ENCODE data around the gene PEAK1. TPM values are rescaled to one million over a fixed set of nuclear protein-coding genes. Genes with fewer than 3 reads are reported as not detected.

The PEAK1 gene
- polyA plus RNA-seq, 4 donors = 26.6 to 30.6 (median 28.6) TPM

DNA sequence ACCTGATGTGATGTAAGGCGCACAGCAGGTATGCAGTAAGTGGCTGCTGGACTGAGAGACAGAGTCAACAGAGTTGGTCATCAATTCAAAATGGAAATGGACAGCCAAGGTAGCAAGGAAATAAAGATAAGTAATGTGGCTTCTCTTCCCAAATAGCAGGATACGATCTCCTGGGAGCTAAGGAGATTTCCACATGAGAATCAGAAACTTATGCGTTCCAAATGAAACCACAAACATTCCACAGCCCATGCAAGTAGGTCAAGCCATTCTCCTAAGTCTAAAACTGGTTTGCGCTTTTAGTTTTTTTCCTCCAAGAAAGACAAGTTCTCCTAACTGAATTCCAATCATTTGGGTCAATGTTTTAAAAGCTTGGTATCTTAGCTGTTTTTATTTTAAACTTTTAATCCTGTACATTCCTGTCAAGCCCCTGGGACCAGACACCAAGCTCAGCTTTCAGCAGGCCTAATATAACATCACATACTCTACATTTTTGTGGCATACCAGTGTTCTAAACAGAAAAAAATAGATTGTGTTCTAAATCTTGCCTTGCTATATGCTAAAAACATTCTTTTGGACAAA lies 275.3 kb downstream of the PEAK1 start:
- peak in 3 of 4 donors; percentile 13 to 20 (median 16) for DNase-seq (ENCODE audit: low read depth in 4 of 4, low spot score in 3 of 4)

DNA sequence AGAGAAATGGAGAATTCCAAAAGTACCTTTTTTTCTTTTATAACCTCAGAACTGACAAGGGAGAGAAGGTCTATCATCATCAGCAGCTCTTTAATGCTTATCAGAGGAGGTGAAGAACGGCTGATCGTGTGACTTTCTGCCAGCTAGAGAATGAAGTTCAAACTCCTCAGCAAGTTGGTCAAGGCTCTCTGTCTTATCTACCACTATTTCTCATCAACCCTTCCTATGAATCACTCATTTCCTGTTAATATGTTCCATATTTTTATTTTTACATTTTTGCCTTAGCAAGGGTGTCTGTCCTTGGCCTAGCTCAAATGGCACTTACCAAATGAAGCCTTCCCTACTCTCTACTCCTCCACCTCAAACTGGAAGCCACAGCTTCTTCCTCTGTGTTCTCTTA lies 275.9 kb downstream of the PEAK1 start:
- no peak for DNase-seq (ENCODE audit: low read depth in 4 of 4, low spot score in 3 of 4)

DNA sequence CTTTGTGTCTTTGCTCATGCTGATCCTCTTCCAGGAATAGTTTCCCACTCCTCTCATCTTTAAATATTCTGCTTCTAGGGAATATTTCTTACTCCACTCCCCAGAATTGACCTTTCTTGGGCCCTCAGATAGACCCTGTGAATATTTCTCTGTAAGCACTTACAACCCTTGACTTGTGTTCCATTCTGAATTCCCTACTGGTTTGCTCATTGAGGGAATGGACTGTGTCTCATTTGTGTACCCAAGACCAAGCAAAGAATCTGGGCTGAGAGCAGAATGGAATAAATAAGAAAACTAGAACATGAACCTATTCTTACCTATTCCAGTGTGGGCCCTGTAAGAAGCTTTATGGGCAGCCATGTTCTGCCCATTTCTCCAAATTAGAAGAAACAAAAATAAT lies 276.3 kb downstream of the PEAK1 start:
- no peak for DNase-seq (ENCODE audit: low read depth in 4 of 4, low spot score in 3 of 4)

DNA sequence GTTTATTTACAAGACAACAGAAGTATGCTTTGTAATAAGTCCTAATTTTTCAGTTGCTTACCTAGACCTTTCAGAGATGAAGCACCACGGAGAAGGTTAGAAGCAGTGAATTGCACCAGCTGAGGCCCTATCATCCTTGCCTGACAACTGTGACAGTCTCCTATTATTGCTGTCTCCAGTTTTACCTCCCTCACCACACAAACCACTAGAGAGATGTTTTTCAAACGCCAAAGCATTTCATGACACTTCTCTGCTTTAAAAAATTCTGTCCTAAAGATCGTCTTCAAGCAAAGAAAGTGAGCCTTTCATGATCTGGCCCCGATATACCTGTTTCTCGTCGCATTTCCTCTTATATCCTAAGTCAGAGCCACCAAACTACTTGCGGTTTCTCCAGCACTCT lies 276.7 kb downstream of the PEAK1 start:
- DNase-seq (ENCODE audit: low read depth in 4 of 4, low spot score in 3 of 4) = no peak

DNA sequence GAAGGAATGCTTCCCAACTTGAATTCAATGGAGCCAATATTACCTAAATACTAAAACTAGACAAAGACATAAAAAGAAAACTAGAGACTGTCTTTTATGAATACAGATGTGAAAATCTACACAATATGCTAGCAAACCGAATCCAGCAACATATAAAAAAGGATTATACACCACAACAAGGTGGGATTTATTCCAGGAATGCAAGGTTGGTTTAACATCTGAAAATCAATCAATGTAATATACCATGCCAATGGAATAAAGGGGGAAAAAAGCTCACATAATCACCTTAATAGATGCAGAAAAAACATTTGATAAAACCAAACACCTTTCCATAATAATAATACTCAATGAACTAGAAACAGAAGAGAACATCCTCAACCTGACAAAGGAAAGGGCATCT lies 279.7 kb downstream of the PEAK1 start:
- DNase-seq (ENCODE audit: low read depth in 4 of 4, low spot score in 3 of 4) = no peak

DNA sequence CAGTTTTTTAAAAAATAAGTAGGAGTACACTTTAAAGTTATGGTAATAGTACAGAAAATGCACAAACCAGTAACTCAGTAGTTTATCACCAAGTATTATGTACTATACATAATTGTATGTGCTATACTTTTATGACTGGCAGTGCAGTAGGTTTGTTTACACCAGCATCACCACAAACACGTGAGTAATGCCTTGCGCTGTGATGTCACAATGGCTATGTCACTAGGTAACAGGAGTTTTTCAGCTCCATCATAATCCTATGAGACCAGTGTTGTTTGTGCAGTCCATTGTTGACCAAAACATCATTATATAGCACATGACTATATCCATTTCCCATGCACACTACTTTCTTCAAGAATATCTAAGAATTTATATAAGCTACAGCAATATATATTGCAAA lies 280.6 kb downstream of the PEAK1 start:
- DNase-seq (ENCODE audit: low read depth in 4 of 4, low spot score in 3 of 4) = no peak

DNA sequence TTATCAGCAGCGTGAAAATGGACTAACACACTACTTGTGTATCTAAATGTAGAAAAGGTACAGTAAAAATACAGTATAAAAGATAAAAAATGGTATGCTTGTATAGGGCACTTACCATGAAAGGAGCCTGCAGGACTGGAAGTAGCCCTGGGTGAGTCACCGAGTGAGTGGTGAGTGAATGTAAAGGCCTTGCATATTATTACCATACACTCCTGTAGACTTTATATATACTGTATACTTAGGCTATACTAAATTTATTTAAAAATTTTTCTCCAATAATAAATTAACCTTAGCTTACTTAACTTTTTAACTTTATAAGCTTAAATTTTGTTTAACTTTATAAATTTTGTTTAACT lies 281.8 kb downstream of the PEAK1 start:
- no peak for DNase-seq (ENCODE audit: low read depth in 4 of 4, low spot score in 3 of 4)

DNA sequence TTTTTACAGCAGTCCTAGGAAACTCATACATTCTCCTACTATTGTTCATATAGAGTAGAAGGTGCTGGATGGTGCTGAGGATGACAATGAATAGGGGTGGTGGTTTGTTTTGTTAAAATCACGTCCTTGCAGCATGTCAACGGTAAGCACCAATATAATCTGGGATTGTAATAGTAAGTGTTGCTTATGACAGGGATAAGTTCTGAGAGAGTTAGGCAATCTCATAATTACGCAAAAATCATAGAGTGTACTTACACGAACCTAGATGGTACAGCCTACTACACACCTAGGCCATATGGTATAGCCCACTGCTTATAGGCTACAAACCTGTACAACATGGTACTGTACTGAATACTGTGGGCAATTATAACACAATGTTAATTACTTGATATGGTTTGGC lies 284.7 kb downstream of the PEAK1 start:
- no peak for DNase-seq (ENCODE audit: low read depth in 4 of 4, low spot score in 3 of 4)

DNA sequence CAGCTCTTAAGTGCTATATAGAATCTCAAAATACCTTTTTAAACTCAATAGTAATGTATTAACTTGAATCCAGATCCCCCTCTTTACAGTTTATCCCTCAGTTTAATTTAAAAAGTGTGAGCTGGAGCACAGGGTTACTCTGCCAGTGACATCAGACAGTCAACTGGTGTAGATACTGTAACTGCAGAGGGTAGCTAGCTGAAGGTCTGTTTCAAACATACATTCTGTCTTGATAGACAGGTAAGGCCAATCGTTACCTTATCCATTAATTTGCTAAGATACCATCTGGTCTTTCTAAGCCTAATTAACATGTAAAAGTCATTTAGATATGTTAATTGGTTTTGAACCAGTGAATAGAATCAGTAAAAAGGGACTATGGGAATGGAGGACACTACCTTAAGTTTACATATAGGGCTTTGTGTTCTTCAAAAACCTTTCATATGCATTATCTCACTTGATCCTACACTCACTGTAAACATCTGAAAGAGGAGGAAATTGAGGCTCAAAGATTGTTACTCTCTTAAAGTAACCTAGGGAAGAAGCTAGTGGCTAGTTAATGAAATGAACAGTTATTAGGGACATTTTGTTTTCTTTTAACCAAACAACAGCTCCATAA lies 289.5 kb downstream of the PEAK1 start:
- DNase-seq (ENCODE audit: low read depth in 4 of 4, low spot score in 3 of 4) = no peak

DNA sequence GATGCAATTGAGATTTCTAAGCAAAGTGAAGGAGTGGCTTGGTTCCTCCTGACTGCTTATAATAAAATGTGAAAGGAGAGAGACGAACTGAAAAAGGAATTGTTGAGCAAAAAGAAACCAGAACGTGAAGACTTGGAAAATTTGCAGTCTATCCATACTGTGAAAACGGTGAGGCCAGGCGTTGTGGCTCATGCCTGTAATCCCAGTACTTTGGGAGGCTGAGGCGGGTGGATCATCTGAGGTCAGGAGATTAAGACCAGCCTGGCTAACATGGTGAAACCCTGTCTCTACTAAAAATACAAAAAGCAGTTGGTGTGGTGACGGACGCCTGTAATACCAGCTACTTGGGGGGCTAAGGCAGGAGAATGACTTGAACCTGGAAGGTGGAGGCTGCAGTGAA lies 292.3 kb downstream of the PEAK1 start:
- no peak for DNase-seq (ENCODE audit: low read depth in 4 of 4, low spot score in 3 of 4)

DNA sequence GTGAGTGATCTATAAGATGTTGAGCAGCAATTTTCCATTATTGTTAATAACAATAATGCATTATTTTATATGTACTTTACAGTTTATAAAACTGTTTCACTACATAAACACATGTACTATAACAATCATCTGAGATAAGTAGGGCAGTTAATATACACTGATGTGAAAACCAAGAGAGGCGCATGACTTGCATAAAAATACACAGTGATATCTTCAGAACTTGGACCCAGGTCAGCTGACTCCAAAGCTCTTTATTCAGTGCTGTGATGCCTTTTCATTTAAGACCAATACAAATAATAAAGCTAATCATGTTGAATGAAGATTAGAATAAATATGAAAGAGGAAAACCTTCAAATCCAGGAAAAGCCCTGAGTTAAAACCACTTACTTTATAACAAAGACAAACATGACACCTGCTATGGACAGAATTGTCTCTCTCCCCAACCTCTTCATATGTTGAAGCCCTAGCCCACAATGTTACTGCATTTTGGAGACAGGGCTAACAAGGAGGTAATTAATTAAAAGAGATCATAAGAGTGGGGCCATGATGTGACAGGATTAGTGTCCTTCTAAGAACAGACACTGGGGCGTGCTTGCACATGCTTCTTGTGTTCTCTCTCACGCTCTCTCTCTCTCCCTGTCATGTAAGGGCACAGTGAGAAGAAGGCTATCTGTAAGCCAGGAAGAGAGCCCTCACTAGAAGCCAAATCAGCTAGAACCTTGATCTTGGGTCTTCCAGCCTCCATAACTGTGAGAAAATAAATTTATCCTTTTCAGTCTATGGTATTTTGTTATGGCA lies 293.2 kb downstream of the PEAK1 start:
- no peak for DNase-seq (ENCODE audit: low read depth in 4 of 4, low spot score in 3 of 4)

DNA sequence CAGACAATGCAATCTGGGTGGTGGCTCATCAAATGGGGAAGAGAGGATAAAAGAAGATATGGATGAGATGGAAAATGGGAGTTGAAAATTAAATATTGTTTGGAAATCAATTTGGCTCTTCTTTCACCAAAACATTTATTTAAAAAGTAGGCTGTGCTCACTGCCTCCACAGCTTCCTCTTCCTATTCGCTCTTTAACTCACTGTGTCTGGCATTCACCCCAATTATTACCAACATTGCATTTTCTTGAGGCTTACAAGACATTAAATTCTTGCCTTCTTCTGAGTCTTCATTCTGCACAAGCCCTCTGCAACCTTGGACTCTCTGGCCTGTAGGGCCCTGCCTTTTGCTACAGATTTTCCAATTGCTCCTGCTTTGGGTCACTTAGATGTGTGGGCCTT lies 296.1 kb downstream of the PEAK1 start:
- no peak for DNase-seq (ENCODE audit: low read depth in 4 of 4, low spot score in 3 of 4)

DNA sequence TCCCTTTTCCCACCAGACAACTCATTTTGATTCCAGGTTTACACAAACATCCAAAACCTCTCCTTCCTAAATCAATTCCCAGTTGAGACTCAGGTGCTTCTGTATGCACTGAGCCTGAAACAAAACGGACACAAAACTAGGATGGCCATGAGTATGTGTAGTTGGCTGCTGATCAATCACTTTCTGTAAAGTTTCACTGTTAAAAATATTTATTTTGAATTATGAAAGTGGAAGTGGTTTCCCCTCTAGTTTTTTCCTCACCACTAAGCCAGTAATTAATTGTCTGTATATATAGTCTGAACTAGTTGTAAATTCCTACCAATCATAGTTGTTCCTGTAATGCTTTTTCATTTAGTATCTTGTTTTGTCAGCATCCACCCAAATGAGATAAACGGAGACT lies 297.3 kb downstream of the PEAK1 start:
- no peak for DNase-seq (ENCODE audit: low read depth in 4 of 4, low spot score in 3 of 4)

DNA sequence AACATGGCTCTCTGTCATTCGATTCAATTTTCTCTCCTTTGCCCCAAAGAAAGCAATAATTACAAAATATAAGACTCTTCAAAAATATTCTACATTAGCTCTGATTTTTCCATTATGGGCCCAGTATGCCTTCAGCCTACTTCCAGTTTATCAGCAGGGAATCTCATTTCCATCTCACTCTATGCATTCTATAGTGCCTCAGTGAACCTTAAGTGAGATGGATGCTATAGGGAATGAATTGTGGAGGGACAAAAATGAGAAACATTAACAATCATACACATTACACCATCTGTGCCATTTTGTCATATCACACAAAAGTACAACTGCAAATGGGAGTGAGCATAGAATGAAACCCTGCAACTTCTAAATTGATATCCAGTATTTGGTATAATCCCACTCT lies 298.3 kb downstream of the PEAK1 start:
- DNase-seq (ENCODE audit: low read depth in 4 of 4, low spot score in 3 of 4) = no peak

DNA sequence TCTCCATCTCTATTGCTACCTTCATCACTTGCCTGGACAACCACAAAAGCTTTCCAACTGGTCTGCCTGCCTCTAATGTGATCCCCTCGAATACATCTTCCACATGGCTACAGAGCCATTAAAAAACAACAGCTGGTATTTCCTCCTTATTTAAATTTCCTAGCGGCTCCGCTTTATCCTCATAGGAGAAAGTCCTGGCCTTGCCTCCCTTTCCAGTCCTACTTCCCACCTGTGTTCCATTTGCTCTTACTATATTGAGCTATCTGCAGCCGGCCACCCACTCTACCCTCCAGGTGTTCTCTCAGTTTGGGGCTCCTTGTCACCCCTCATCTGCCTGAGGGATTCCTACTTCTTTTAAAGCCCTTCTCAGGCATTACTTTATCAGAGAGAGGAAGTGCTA lies 299.3 kb downstream of the PEAK1 start:
- DNase-seq (ENCODE audit: low read depth in 4 of 4, low spot score in 3 of 4) = no peak

DNA sequence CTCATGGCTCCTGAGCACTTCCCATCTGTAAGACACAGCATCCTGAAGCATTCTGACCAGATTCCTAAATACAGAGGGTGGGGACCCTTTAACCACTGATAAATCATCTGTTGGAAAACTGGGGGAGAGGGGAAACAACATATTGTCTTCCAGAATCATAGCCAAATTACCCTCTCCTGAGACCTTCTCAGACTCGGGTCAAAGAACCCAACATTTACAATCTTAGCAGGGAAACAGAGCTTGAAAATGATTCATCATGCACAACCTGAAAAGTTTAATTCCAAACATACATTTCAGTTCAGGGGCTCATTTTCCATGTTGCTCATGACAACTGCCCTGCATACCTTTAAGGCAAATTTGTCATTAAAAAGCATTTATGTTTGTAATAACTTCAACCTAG lies 300.5 kb downstream of the PEAK1 start:
- no peak for DNase-seq (ENCODE audit: low read depth in 4 of 4, low spot score in 3 of 4)

DNA sequence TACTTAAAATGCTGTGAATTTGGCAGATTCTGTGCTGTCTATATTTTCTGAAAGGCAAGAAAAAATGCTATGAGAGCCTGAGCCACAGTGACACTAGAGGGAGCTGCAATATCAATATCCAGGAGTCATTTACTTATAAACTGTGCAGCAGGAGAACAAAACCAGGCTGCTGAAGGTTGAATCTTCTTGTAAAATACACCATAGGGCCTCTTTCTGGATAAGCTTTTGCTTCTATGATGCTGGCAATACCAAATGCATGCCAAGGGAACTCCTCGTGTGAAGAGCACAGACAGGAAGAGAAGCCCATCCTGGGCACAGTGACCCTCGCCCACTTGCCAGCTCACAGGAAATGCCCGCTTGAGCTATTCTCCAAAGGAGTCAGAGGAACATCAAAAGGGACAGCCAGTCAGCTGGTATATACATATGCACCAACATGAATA lies 301.0 kb downstream of the PEAK1 start:
- peak; percentile 45 to 67 (median 57) for DNase-seq (ENCODE audit: low read depth in 4 of 4, low spot score in 3 of 4)

DNA sequence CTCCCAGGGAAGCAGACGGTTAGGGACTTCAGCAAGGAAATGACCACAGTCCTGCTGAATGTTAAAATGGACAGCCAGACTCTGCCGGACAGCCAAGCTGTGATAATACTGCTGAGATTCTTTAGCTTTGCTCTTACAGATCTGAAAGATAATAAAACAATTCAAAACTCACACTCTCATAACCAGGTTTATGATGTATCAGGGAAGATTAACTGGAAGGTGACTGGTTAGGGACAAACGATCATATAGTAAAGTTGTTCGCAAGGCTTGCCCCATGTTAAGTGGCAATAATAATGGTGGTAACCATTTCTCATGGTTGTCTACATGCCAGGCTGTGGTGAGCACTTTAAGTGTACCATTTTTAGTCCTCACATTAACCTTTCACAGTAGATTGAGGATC lies 304.7 kb downstream of the PEAK1 start:
- DNase-seq (ENCODE audit: low read depth in 4 of 4, low spot score in 3 of 4) = no peak

DNA sequence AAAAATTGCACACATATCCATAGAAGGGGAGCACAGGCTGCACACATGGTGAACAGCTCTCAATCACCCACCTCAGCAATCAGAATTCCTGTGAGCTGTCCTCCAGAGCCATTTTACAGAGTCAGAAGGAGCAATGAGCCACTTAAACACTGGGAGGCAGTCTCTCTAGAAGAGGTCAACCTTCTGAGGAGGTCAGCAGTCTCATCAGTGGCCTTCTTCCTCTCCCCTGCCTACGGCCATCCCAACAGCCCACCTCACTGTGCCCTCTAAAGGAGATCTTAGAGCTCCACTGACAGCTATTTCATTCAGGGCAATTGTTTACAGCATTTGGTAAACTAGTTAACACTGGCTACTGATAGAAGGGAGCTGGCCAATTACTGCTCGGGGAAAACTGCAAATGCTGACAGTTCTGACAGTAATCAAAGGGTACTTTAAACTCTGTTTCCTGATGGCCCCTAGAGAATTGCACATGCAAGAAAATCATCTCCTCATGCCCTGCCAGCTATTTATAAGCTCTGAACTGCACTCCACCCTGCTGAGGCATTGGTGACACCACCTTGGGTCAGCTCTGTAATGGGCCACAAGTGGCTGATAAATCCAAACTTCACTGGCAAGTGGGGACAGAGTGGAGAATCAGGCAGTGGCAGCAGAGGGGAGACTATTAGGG lies 306.9 kb downstream of the PEAK1 start:
- no peak for DNase-seq (ENCODE audit: low read depth in 4 of 4, low spot score in 3 of 4)

DNA sequence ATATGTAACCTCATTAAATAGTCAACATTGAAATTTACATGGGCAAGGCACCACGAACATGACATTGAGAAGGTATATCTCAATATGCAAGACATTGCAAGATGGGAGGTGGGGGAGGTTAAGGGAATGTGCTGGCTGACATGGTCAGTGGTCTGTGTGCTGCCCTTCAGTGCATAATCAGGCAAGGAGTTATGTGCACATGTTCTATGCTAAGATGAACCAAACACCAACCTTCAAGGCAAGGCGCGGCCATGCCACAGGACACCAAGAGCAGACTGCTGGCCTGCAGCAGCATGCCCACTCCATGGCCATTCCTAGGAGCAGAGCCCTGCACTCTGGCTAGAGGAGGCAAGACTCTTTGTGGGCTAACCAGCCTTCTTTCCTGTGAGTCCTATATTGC lies 308.1 kb downstream of the PEAK1 start:
- DNase-seq (ENCODE audit: low read depth in 4 of 4, low spot score in 3 of 4) = no peak

DNA sequence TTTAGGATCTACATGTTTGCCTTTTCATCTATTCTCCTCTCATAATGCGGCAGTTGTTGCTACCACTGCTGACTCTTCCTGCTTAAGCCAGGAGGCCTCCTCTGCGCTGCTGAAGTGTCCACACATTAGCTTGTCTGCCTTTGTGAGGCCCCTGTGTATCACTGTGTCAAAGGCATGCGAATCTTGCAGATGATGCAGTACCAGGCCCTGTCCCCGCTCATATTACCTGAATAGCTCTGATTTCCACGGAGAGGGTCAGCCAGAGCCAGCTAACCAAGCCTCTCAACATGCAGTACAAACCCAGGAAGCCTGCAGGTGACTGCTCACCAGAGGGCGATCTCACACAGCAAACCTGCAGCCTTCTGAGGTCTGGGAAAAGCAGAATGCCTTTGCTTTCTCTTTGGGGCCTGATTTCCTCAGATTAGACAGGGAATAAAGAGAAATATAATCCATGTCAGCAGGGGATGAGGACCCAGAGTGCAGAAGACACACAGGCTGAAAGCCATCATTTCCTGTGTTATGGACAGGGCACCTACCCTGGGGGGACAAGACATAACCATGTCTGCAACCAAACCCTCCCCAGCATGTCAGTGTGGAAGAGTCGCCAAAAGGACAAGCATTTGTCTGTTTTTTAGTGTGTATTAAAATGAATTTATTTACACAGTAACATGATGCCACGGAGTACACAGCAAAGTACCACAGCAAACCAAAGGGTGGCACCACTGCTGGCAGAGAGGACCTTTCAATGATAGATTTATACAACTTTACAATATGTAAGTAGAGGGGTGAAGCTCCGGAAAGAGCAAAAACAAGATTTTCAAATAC lies 312.2 kb downstream of the PEAK1 start:
- peak; percentile 49 to 69 (median 52) for DNase-seq (ENCODE audit: low read depth in 4 of 4, low spot score in 3 of 4)

All from right renal pelvis (tissue), 4 donors.